Gastrocnemius medialis (tissue), 4 donors: ENCODE measurements around the gene MAN2A1. TPM values are rescaled to one million over a fixed set of nuclear protein-coding genes. Genes with fewer than 3 reads are reported as not detected.

ENCODE experiments used
- ATAC-seq, 2 donors: fragments of 150-250 bp; one replicate each; pipeline ENCODE4 v1.9.1; 2016
- DNase-seq, 2 donors: peaks; one replicate each; pipeline ENCODE4 v3.0.0-alpha.2; 2019
- H3K27ac ChIP-seq, 4 donors: fragments of 200-600 bp; sonication (generic); 1 replicate in 1 of 4; 2 replicates in 3 of 4; pipeline ENCODE4 v1.5.1; 2016 to 2018; ENCODE audit warnings: mild to moderate bottlenecking in 2 of 4, moderate library complexity in 1 of 4
- H3K27me3 ChIP-seq, 3 donors: fragments of 200-600 bp; sonication (generic) in 2 of 3; 1 replicate in 1 of 3; 2 replicates in 2 of 3; pipeline versions ENCODE4 v1.5.1 to v1.6.0; 2016 to 2019; ENCODE audit warnings: mild to moderate bottlenecking in 1 of 3, moderate library complexity in 1 of 3
- H3K36me3 ChIP-seq, 2 donors: fragments of 200-600 bp; sonication (generic) in 1 of 2; one replicate each; pipeline ENCODE4 v1.5.1; 2017 to 2018
- H3K4me1 ChIP-seq, 2 donors: fragments of 200-600 bp; sonication (generic) in 1 of 2; one replicate each; pipeline ENCODE4 v1.5.1; 2016 to 2017; ENCODE audit warnings: mild to moderate bottlenecking in 2 of 2
- H3K4me3 ChIP-seq, 4 donors: fragments of 200-600 bp; sonication (generic) in 3 of 4; 1 replicate in 1 of 4; 2 replicates in 3 of 4; pipeline ENCODE4 v1.5.1; 2016 to 2019; ENCODE audit warnings: mild to moderate bottlenecking in 2 of 4
- H3K9me3 ChIP-seq, 3 donors: fragments of 200-600 bp; sonication (generic) in 2 of 3; 1 replicate in 1 of 3; 2 replicates in 2 of 3; pipeline ENCODE4 v1.5.1; 2016 to 2019
- CTCF ChIP-seq, 5 experiments: fragments of 450-650 bp in 3 of 5; fragments of 200-600 bp in 2 of 5; sonication (generic) in 2 of 5; IDR thresholded peaks in 4 of 5; conservative IDR thresholded peaks in 1 of 5; 1 replicate in 4 of 5; 2 replicates in 1 of 5; pipeline ENCODE4 v1.5.1; 2016 to 2019; ENCODE audit warnings: antibody characterized with exemption in 5 of 5, mild to moderate bottlenecking in 3 of 5, moderate library complexity in 3 of 5
- POLR2A ChIP-seq, 2 donors: fragments of 450-650 bp; IDR thresholded peaks; one replicate each; pipeline ENCODE4 v1.6.1; 2017; ENCODE audit warnings: antibody characterized with exemption in 2 of 2, mild to moderate bottlenecking in 2 of 2, moderate library complexity in 2 of 2
- in situ Hi-C, 4 donors: fragments of 200-750 bp; cut with MboI; loops; one replicate each; pipeline versions ENCODE4 v1.15.0 to v1.8.0; 2017; ENCODE audit warnings: low sequenced_read_pairs in 4 of 4
- intact Hi-C: fragments of 100-400 bp; cut with DNase I; formaldehyde crosslinking; loops from one replicate; pipeline ENCODE4 v1.15.1; 2023; ENCODE audit warnings: low total_unique reads
- total RNA-seq, 4 donors: library from RNA; depleted of rRNA; stranded (reverse); fragments of >200 nt; gene quantifications; one replicate each; pipeline versions ENCODE4 v1.1.0 to v1.2.3, GENCODE V29; 2016

MAN2A1 gene
- total RNA-seq, 4 donors from 2014 or later, result 15.0 to 28.6 (median 19.8) TPM

GRCh38 chr5:109855056-109855455 is 165.3 kb downstream of the MAN2A1 start:
- intact Hi-C loops, result no loop called here
- DNase-seq (no peak), ATAC-seq (no peak)
- Histone ChIP-seq H3K27ac (no peak overlapping the region), H3K4me1 (no peaks in the 10 kb centered on the region), H3K4me3 (no peak overlapping the region), H3K9me3 (no peaks in the 10 kb centered on the region), H3K36me3 (peaks cover 2 to 53% of the 10 kb centered on the region in 2 donors), H3K27me3 (no peaks in the 10 kb centered on the region)
- TF ChIP-seq CTCF (IDR thresholded peaks at IDR 0.05 in 4 of 5, conservative IDR thresholded peaks at IDR 0.05 in 1 of 5) (no peak), POLR2A (IDR thresholded peaks at IDR 0.05) (no peak)
- in situ Hi-C loops, result no loop called here

GRCh38 chr5:109857405-109858031 is 167.8 kb downstream of the MAN2A1 start:
- in situ Hi-C loops, result no loop called here
- Histone ChIP-seq H3K9me3 (no peaks in the 10 kb centered on the region), H3K4me3 (no peak overlapping the region), H3K4me1 (no peaks in the 10 kb centered on the region), H3K27me3 (no peaks in the 10 kb centered on the region), H3K27ac (no peak overlapping the region), H3K36me3 (peaks cover 2 to 39% of the 10 kb centered on the region in 2 donors)
- TF ChIP-seq CTCF (IDR thresholded peaks at IDR 0.05 in 4 of 5, conservative IDR thresholded peaks at IDR 0.05 in 1 of 5), result no peak
- no peak for TF ChIP-seq POLR2A (IDR thresholded peaks at IDR 0.05)
- DNase-seq, result no peak
- no peak for ATAC-seq
- intact Hi-C loops, result no loop called here

GRCh38 chr5:109859537-109859936 is 169.8 kb downstream of the MAN2A1 start:
- no peak overlapping the region for H3K27ac ChIP-seq
- H3K4me1 ChIP-seq, result no peaks in the 10 kb centered on the region
- H3K27me3 ChIP-seq, result no peaks in the 10 kb centered on the region
- no peak for TF ChIP-seq POLR2A (IDR thresholded peaks at IDR 0.05)
- no peak for TF ChIP-seq CTCF (IDR thresholded peaks at IDR 0.05 in 4 of 5, conservative IDR thresholded peaks at IDR 0.05 in 1 of 5)
- ATAC-seq, result no peak
- no peak overlapping the region for H3K4me3 ChIP-seq
- DNase-seq, result no peak
- in situ Hi-C loops, result no loop called here
- H3K9me3 ChIP-seq, result no peaks in the 10 kb centered on the region
- intact Hi-C loops, result no loop called here
- peaks cover 2 to 39% of the 10 kb centered on the region in 2 donors for H3K36me3 ChIP-seq

GRCh38 chr5:109862301-109862700 is 172.6 kb downstream of the MAN2A1 start:
- H3K4me1 ChIP-seq, result no peaks in the 10 kb centered on the region
- peaks cover 0 to 37% of the 10 kb centered on the region in 2 donors for H3K36me3 ChIP-seq
- in situ Hi-C loops, result no loop called here
- ATAC-seq, result no peak
- intact Hi-C loops, result loop anchor here (5.0 kb wide), 1 partner anchor 1625 kb away; no protein-coding TSS in a partner anchor
- no peak overlapping the region for H3K4me3 ChIP-seq
- TF ChIP-seq CTCF (IDR thresholded peaks at IDR 0.05 in 4 of 5, conservative IDR thresholded peaks at IDR 0.05 in 1 of 5) (no peak), POLR2A (IDR thresholded peaks at IDR 0.05) (no peak)
- H3K27me3 ChIP-seq, result no peaks in the 10 kb centered on the region
- DNase-seq, result no peak
- no peak overlapping the region for H3K27ac ChIP-seq
- H3K9me3 ChIP-seq, result no peaks in the 10 kb centered on the region

- Histone ChIP-seq H3K36me3 (peaks cover 0 to 36% of the 10 kb centered on the region in 2 donors), H3K4me1 (no peaks in the 10 kb centered on the region), H3K4me3 (no peak overlapping the region), H3K27me3 (no peaks in the 10 kb centered on the region), H3K9me3 (no peaks in the 10 kb centered on the region), H3K27ac (no peak overlapping the region)
- intact Hi-C loops, result loop anchor here (5.0 kb wide), 1 partner anchor 1626 kb away; no protein-coding TSS in a partner anchor
- in situ Hi-C loops, result no loop called here
- DNase-seq, result no peak
- ATAC-seq, result no peak
- TF ChIP-seq CTCF (IDR thresholded peaks at IDR 0.05 in 4 of 5, conservative IDR thresholded peaks at IDR 0.05 in 1 of 5), result no peak
These were observed 174.0 kb downstream of the MAN2A1 start for GRCh38 chr5:109863752-109864151.
